GM12892 (cell line): ENCODE results near the gene SLC22A3.

ENCODE experiments used
- DNase-seq: peaks from one replicate; pipeline ENCODE4 v3.0.0; 2011; ENCODE audit not compliant: insufficient read length
- FAIRE-seq: peaks from 2 replicates; lab custom pipeline; 2011; peaks lifted over from hg19 to GRCh38; lab: Jason Lieb, UNC
- POLR2A ChIP-seq: IDR thresholded peaks from 2 replicates; pipeline ENCODE4 v1.6.1; 2011; ENCODE audit warnings: low read depth, low read length, control low read depth
- POLR2AphosphoS5 ChIP-seq: IDR thresholded peaks from 2 replicates; pipeline ENCODE4 v1.6.1; 2011; ENCODE audit warnings: low read depth, low read length, control low read depth
- TAF1 ChIP-seq: IDR thresholded peaks from 2 replicates; pipeline ENCODE4 v1.6.1; 2011; ENCODE audit warnings: low read depth, mild to moderate bottlenecking, control low read depth, low read length, borderline replicate concordance

Gene SLC22A3

DNA sequence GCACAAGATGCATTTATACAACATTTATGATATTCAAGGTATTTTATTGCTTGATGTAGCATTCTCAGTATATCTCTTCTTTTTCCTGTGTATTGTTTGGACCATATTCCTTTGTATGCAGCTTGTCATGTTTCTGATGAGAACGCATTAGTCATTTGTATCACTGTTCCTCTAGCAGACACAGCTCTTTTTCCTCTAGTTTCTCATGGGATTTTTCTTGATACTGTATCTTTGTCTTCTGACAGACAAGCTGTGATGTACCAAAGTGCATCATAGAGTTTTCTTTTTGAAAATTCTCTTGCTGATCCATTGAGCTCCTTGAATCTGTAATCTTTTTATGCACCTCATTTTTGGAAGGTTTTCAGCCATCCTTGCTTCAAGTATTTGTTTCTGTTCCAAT is 140.9 kb downstream of the SLC22A3 start:
- FAIRE-seq: no peak
- no peak for DNase-seq
- TF ChIP-seq POLR2A: no peak
- no peak for TF ChIP-seq POLR2AphosphoS5
- TF ChIP-seq TAF1: no peak

DNA sequence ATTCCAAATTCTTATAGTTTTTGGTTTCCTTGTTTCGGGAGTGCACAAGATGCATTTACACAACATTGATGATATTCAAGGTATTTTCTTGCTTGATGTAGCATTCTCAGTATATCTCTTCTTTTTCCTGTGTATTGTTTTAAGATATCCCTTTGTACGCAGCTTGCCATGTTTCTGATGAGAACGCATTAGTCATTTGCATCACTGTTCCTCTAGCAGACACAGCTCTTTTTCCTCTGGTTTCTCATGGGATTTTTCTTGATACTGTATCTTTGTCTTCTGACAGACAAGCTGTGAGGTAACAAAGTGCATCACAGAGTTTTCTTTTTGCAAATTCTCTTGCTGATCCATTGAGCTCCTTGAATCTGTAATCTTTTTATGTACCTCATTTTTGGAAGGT is 146.4 kb downstream of the SLC22A3 start:
- no peak for FAIRE-seq

GRCh38 chr6:160500639-160501038 is 152.5 kb downstream of the SLC22A3 start:
- no peak for TF ChIP-seq TAF1
- no peak for TF ChIP-seq POLR2AphosphoS5
- no peak for TF ChIP-seq POLR2A
- DNase-seq: no peak
- no peak for FAIRE-seq

More for the DNA sequence above, 146.4 kb downstream of the SLC22A3 start:
- no peak for DNase-seq
- TF ChIP-seq TAF1 (no peak), POLR2AphosphoS5 (no peak), POLR2A (no peak)
